Hepatocyte (in vitro differentiated cells): ENCODE data around the gene NCS1.

Experiments used
- EZH2 ChIP-seq: fragments of 200-600 bp; sonication (generic); IDR thresholded peaks from 2 replicates; pipeline ENCODE4 v1.6.1; 2016; ENCODE audit warnings: antibody characterized with exemption, mild to moderate bottlenecking, borderline replicate concordance
- EZH2phosphoT487 ChIP-seq: fragments of 200-600 bp; sonication (generic); IDR thresholded peaks from one replicate; pipeline ENCODE4 v1.6.1; 2018; ENCODE audit warnings: antibody characterized with exemption, mild to moderate bottlenecking, low read depth, moderate library complexity; ENCODE audit not compliant: unreplicated experiment, severe bottlenecking
- TF ChIP-seq, protein P1 (sequence below): fragments of 200-600 bp; sonication (generic); IDR thresholded peaks from 2 replicates; pipeline ENCODE4 v1.5.1; 2016; ENCODE audit warnings: antibody characterized with exemption, mild to moderate bottlenecking; ENCODE audit not compliant: poor library complexity

DNA sequence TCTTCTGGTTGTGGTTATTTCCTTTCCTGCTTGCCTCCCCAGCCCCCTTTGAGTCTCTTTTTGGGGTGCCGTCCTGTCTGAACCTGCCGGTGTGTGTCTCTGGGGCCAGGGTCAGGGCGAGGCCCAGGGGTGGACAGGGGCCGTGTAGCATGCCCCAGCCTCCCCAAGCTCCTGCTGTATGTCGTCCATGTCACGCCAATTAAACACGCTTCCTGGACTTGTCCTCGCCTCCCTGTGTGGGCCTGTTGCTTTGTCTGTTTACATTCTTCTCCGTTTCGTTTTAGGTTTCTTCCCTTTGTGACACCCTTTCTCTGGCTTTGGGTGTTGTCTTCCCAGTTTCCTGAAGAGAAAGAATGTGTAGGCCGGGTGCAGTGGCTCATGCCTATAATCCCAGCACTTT is 64.9 kb downstream of the NCS1 start:
- TF ChIP-seq, protein P1, sequence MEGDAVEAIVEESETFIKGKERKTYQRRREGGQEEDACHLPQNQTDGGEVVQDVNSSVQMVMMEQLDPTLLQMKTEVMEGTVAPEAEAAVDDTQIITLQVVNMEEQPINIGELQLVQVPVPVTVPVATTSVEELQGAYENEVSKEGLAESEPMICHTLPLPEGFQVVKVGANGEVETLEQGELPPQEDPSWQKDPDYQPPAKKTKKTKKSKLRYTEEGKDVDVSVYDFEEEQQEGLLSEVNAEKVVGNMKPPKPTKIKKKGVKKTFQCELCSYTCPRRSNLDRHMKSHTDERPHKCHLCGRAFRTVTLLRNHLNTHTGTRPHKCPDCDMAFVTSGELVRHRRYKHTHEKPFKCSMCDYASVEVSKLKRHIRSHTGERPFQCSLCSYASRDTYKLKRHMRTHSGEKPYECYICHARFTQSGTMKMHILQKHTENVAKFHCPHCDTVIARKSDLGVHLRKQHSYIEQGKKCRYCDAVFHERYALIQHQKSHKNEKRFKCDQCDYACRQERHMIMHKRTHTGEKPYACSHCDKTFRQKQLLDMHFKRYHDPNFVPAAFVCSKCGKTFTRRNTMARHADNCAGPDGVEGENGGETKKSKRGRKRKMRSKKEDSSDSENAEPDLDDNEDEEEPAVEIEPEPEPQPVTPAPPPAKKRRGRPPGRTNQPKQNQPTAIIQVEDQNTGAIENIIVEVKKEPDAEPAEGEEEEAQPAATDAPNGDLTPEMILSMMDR: no peak
- TF ChIP-seq EZH2 (no peak), EZH2phosphoT487 (no peak)
